Large intestine (tissue), 3 donors: Measurements from ENCODE around the gene PPP1R26. TPM values are rescaled to one million over a fixed set of nuclear protein-coding genes. Genes with fewer than 3 reads are reported as not detected.

ENCODE experiments used
- DNase-seq, 2 donors: peaks; one replicate each; pipeline versions ENCODE4 v3.0.0 to v3.0.0-alpha.2; 2013
- H3K27ac ChIP-seq: one replicate; pipeline ENCODE4 v1.5.1; 2013; ENCODE audit warnings: low read length
- H3K27me3 ChIP-seq: 2 replicates; pipeline ENCODE4 v1.6.1; 2013; ENCODE audit warnings: low read length; ENCODE audit not compliant: control insufficient read depth, insufficient read depth
- H3K36me3 ChIP-seq: 2 replicates; pipeline ENCODE4 v1.6.1; 2013; ENCODE audit warnings: low read length; ENCODE audit not compliant: control insufficient read depth, insufficient read depth
- H3K4me1 ChIP-seq: one replicate; pipeline ENCODE4 v1.6.1; 2013; ENCODE audit warnings: low read length; ENCODE audit not compliant: control insufficient read depth, insufficient read depth
- H3K4me3 ChIP-seq: one replicate; pipeline ENCODE4 v1.5.1; 2013; ENCODE audit warnings: low read length
- H3K9me3 ChIP-seq: one replicate; pipeline ENCODE4 v1.6.1; 2013; ENCODE audit warnings: mild to moderate bottlenecking, low read depth, low read length, moderate library complexity; ENCODE audit not compliant: control insufficient read depth
- WGBS: methylation state at CpG from one replicate; pipeline ENCODE4 v1.1.5; 2013; ENCODE audit warnings: low lambda C conversion rate; ENCODE audit not compliant: insufficient coverage; 5-methylcytosine and 5-hydroxymethylcytosine counted together
- polyA plus RNA-seq: library from polyadenylated mRNA; unstranded; fragments of 120-200 nt; gene quantifications from one replicate; pipeline ENCODE4 v1.2.1, GENCODE V29; 2013

PPP1R26 gene
- polyA plus RNA-seq, 1 donor = 15.3 TPM

- H3K27me3 ChIP-seq = no peaks in the 10 kb centered on the region
- H3K4me1 ChIP-seq = peaks cover 19% of the 10 kb centered on the region
- peaks cover 7% of the 10 kb centered on the region for H3K36me3 ChIP-seq
- no CpG with 5 or more reads among the region's 64 CpGs for WGBS
- peak overlapping the region; percentile 30 for H3K4me3 ChIP-seq
- H3K9me3 ChIP-seq = no peaks in the 10 kb centered on the region
- peak overlapping the region; percentile 75 for H3K27ac ChIP-seq
- DNase-seq = peak; percentile 62 to 85
Measured at GRCh38 chr9:135478829-135479468, 633 bp upstream of the PPP1R26 start.

GRCh38 chr9:135480071-135480939 lies 723 bp downstream of the PPP1R26 start:
- Histone ChIP-seq H3K4me1 (peaks cover 16% of the 10 kb centered on the region), H3K36me3 (peaks cover 21% of the 10 kb centered on the region), H3K9me3 (no peaks in the 10 kb centered on the region), H3K27me3 (no peaks in the 10 kb centered on the region), H3K4me3 (peak overlapping the region; percentile 85), H3K27ac (peak overlapping the region; percentile 75)
- no CpG with 5 or more reads among the region's 76 CpGs for WGBS
- peak in 1 of 2 donors; percentile 66 for DNase-seq

GRCh38 chr9:135480940-135481310 lies 1.3 kb downstream of the PPP1R26 start:
- Histone ChIP-seq H3K27me3 (no peaks in the 10 kb centered on the region), H3K4me1 (peaks cover 11% of the 10 kb centered on the region), H3K4me3 (peak overlapping the region; percentile 85), H3K9me3 (no peaks in the 10 kb centered on the region), H3K27ac (peak overlapping the region; percentile 75), H3K36me3 (peaks cover 27% of the 10 kb centered on the region)
- no CpG with 5 or more reads among the region's 11 CpGs for WGBS
- DNase-seq = no peak

- no peaks in the 10 kb centered on the region for H3K9me3 ChIP-seq
- no peaks in the 10 kb centered on the region for H3K27me3 ChIP-seq
- WGBS = 80% methylated on average over 1 of the region's 8 CpGs
- peaks cover 39% of the 10 kb centered on the region for H3K36me3 ChIP-seq
- H3K4me1 ChIP-seq = peaks cover 4% of the 10 kb centered on the region
- H3K4me3 ChIP-seq = no peak overlapping the region
- H3K27ac ChIP-seq = no peak overlapping the region
- DNase-seq = no peak
Measured at GRCh38 chr9:135482015-135482754, 2.6 kb downstream of the PPP1R26 start.

- Histone ChIP-seq H3K4me1 (no peaks in the 10 kb centered on the region), H3K4me3 (no peak overlapping the region), H3K27me3 (no peaks in the 10 kb centered on the region), H3K9me3 (no peaks in the 10 kb centered on the region), H3K27ac (no peak overlapping the region), H3K36me3 (peaks cover 51% of the 10 kb centered on the region)
- no CpG with 5 or more reads among the region's 47 CpGs for WGBS
- no peak for DNase-seq
Measured at GRCh38 chr9:135484460-135485277, 5.1 kb downstream of the PPP1R26 start.

GRCh38 chr9:135485385-135485784 lies 5.8 kb downstream of the PPP1R26 start:
- no CpG with 5 or more reads among the region's 25 CpGs for WGBS
- H3K36me3 ChIP-seq = peaks cover 51% of the 10 kb centered on the region
- no peaks in the 10 kb centered on the region for H3K9me3 ChIP-seq
- DNase-seq = no peak
- H3K27ac ChIP-seq = no peak overlapping the region
- no peaks in the 10 kb centered on the region for H3K4me1 ChIP-seq
- no peak overlapping the region for H3K4me3 ChIP-seq
- no peaks in the 10 kb centered on the region for H3K27me3 ChIP-seq

- DNase-seq = no peak
- no CpG with 5 or more reads among the region's 21 CpGs for WGBS
- no peak overlapping the region for H3K27ac ChIP-seq
Measured at GRCh38 chr9:135485832-135486231, 6.2 kb downstream of the PPP1R26 start.

GRCh38 chr9:135486267-135487065 lies 6.9 kb downstream of the PPP1R26 start:
- Histone ChIP-seq H3K27me3 (no peaks in the 10 kb centered on the region), H3K27ac (no peak overlapping the region), H3K9me3 (no peaks in the 10 kb centered on the region), H3K36me3 (peaks cover 51% of the 10 kb centered on the region), H3K4me1 (no peaks in the 10 kb centered on the region), H3K4me3 (no peak overlapping the region)
- no peak for DNase-seq
- no CpG with 5 or more reads among the region's 33 CpGs for WGBS

More at GRCh38 chr9:135485832-135486231, 6.2 kb downstream of the PPP1R26 start:
- Histone ChIP-seq H3K36me3 (peaks cover 51% of the 10 kb centered on the region), H3K4me3 (no peak overlapping the region), H3K27me3 (no peaks in the 10 kb centered on the region), H3K9me3 (no peaks in the 10 kb centered on the region), H3K4me1 (no peaks in the 10 kb centered on the region)

- no peak for DNase-seq
- H3K27me3 ChIP-seq = no peaks in the 10 kb centered on the region
- H3K9me3 ChIP-seq = no peaks in the 10 kb centered on the region
- no peaks in the 10 kb centered on the region for H3K4me1 ChIP-seq
- no peak overlapping the region for H3K4me3 ChIP-seq
- no CpG with 5 or more reads among the region's 40 CpGs for WGBS
- H3K36me3 ChIP-seq = peaks cover 51% of the 10 kb centered on the region
- no peak overlapping the region for H3K27ac ChIP-seq
Measured at GRCh38 chr9:135487281-135488012, 7.9 kb downstream of the PPP1R26 start.
